Ureter (tissue), 1 donor: ENCODE data around the gene KSR1. TPM values are rescaled to one million over a fixed set of nuclear protein-coding genes. Genes with fewer than 3 reads are reported as not detected.
A peak's percentile ranks its signal among the peaks of the same experiment; 100 is the strongest.

ENCODE experiments used
- DNase-seq: peaks from one replicate; pipeline ENCODE4 v3.0.0-alpha.2; 2020; ENCODE audit warnings: low spot score
- total RNA-seq: library from RNA; stranded (reverse); gene quantifications from one replicate; pipeline ENCODE4 v1.2.4, GENCODE V29; 2023
- donor health status: DM: yes; HTN: yes; CAD: no.

KSR1 gene
- total RNA-seq, 1 donor from 2014 or later, result 61.9 TPM

DNA sequence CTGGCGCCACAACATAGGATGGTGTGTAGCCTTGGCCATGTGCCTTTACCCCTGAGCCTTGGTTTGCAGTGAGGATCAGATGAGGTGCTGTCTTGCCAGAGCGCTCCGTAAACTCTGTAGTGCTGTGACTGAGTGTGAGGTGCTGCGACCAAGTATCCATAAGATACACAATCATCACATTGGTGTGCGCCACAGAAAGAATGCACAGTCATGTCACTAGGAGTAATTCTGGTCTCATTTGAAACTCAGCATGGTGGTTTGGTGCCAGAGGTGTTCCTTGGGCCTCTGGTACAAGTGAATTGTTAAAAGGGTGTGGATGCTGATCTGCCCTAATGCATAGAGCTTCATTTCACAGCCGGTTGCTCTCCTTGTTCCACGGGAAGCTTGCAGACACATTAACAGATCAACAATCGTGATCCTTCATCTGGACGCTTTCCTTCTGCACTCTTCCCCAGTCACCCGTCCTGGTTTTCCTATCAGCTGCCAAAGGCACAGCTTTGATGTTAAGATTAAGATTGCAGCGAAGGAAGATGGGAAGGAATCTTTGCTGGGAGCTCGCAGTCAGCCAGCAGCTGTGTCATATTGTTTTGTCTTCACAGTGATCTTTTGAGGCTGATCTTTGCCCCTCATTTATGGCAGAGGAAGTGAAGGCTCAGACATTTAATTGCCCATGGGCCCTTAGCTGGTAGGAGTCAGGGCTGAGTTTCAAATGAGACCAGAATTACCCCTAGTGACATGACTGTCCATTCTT, 79.1 kb downstream of the KSR1 start:
- no peak for DNase-seq

DNA sequence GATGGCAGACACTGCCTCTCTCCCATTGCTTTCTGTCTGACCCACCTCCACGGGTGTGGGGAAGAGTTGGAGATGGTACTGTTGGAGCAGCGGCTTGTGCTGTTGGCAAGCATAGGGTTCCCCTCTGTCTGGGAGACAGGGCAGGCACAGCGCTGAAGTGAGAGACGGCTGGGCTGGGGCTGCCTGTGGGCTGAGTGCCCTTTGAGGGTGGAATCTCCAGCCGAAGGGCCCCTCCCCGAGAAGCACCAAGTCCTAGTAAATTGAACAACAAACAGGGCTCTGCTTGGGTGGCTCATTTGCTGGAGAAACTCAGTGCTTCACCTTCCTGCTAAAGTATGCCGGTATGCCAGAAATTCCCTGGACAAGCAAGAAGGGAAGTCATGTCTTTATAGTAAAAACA, 79.7 kb downstream of the KSR1 start:
- no peak for DNase-seq

DNA sequence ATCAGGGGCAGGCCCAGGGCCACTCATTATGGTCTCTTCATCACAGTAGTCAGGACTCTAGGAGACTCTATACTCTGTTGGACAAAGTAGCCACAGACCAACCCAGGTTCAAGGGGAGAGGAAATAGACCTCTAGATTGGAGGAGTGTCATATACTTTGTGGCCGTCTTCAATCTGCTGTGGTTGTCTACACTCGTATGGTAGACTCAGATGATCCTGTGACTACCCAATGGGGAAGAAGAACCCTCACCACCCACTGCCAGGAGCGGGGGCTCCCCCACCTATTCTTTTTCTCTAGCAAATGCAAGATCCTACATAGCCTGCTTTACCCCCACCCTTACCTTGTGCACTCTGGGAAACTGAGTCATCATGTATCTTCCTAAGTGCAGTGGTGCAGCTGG, 80.5 kb downstream of the KSR1 start:
- DNase-seq, result no peak

DNA sequence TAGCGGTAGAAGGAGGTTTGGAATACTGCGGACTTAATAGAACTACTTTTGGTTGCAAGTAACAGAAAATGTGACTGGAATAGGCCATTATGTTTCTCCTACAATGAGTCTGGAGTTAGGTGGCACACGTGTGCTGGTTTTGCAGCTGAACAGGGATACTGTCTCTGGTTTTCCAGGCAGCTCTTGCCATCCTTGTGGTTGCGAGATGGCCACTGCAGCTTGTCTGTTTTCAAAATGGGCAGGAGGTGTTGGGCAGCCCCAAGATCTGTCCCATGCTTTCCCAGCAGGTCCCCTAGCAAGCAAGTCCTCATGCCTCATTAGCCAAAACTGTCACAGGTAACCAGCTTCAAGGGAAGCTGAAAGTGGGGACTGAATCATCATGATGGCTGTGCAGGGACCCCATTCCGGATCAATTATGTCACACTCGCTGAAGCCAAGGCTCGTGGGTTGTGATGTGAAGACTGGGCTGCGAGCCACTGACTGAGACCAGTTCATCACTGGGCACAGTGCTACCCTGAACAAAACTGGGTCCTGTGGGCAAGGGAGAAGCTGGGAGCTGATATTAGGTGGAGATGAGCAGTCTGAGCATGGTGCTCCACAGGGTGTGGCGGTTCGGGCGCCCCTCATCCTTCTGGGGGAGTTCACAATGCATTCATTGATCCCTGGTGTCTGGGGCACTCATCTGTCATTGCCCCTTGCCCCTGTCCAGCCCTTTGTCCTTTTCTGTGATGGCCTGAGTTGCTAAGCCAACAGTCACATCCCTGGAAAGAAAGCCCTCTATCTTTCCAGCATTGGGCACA, 82.1 kb downstream of the KSR1 start:
- no peak for DNase-seq

DNA sequence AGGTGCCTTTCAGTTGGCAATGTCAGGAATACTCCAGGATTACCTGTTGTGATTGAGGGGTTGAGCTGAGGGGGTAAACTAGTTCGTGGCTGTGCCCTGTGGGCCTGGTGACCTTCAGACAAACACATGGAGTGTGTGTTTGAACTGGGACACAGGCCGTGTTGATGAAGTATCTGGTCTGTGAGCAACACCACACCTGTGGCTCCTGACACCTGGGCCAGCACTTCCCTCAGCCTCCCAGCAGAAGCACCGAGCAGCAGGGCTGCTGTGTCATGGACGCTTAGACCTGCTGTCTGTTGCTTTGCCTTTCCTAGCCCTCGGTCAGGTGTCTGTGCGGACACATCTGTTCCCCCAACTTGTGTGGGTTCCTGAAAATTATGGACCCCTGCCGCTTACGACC, 82.9 kb downstream of the KSR1 start:
- no peak for DNase-seq

DNA sequence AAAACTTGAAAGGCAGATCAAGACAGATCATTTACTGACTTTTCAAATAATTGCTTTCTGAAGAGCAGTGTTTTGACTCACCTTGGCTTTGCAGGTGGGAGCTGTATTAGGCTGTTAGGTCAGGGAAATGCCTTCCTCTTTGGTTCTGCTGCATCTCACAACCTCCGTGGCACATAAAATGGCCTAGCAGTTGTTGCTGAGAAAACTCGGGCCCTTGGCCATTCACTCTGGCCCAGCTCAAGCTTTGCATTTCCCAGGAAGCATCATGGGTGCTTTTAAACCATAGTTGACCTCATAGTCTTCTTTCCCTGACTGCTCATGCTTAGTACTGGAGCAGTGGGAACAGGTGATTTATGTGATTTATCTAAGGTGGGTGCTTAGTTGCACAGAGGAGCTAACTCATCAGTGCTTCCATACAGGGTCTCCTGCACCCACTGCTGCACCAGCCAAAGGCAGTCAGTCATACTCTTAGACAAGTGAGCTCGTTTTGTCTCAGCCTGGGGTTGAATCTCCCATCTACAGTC, 83.6 kb downstream of the KSR1 start:
- DNase-seq, result no peak

DNA sequence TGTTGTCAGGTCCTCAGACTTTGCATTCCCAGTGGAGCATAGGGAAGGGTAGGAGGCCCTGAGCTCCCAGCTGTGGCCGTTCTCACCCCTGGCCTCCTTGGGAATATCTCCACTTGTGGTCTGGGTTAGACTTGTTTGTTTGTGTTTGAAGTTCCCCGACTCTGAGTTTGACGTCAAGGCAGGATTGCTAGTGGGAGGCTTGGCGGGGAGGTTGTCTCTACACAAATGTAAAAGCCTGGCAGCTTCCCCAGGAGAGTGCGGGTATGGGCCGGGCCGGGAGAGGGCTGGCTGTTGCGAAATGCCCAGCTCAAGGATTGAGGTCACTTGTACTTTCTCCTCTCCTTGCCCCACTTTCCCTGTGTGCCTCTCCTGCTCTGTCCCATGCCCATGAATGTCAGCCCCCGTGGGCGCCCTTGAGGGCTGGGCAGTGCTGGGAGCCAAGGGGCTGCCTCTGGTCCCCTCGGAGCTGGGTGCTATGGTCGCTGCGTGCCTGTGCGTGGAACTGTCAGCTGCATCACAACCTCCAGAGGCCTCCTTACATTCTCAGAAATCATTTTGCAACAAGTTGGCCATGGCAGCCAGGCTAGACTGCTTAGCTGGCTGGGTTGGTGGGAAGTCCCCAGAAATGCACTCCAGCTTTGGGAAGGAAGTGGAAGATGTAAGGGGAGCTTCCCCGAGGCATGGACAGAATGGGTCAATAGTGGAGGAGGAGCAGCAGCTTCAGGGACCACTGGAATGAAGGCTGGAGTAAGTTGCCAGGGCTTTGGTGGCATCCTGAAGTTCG, 84.3 kb downstream of the KSR1 start:
- peak; percentile 90 for DNase-seq

DNA sequence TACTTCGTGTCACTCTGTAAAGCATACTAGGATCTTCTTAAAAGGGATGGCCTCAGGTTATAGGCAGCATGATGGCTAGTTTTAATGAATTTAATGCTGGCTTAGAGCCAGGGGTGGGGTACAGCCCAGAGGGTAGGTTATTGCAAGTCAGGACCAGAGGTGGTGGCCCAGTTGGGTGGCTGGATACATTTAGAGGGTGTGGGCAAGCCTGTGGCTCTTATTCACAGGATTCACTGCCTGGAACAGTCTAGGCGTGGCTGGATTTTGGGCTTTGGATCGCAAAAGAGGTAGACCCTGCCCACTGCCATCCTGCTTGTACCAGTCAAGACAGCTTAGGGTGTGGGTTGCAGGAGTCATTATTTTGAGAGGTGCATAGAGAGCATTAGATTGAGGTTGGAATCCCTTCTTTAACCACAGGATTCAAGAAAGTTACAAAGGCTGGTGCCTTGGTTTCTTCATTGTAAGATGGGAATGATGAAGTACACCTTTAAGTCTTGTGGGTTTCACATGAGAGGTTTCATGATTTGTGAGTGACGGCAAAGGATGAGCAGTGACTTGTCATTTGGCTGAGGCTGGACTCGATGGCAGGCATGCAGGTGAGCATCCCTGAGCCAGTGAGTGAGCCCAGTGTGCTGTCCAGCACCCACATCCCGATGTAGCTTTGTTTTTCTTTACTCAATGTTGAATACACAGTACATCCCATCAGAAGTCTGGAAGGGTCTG, 85.2 kb downstream of the KSR1 start:
- no peak for DNase-seq

DNA sequence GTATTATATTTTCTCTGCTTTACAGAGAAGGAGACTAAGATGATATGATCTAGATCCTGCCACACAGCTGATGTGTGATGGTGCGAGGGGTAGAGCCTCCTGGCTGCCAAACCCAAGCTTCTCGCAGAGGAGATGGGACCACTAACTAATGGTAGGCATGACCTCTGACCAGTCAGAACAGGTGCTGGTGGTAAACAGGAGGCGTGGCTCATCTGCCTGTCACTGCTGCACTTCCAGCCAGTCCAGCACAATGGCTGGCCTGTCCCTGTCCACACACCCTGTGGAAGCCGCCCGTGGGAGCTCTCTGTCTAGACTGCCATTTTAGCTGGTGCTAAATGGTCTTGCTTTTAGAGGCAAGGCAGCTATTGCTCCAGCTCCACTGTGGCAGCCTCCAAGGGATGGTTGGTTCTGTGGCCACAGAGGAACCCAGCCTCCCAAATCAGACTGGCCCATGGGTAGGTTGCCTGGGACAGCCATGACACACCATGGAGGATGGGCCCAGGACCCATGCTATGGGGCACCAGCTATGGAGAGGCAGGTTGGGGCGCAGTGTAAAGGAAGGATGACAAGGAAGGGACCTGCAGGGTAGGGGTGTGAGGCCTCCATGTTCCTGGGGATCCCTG, 86.7 kb downstream of the KSR1 start:
- DNase-seq, result no peak

DNA sequence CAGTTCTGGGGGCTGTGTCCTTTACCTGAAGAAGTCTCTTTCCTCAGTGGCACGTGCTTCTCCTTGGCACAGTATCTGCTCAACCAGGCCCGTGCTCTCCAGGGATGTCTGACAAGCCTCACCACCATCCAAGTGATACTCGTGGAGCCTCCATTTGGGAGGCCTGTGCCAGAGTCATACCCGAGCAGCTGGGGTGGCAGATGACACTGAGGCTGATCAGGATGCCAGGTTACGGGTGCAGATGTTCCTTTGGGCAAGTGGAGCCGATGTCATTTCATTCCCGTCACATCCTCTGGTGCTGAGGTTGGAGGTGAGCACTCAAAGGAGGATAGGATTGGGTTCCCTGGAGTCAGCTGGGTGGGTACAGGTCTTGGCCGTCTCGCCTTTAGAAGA, 87.2 kb downstream of the KSR1 start:
- DNase-seq, result no peak

DNA sequence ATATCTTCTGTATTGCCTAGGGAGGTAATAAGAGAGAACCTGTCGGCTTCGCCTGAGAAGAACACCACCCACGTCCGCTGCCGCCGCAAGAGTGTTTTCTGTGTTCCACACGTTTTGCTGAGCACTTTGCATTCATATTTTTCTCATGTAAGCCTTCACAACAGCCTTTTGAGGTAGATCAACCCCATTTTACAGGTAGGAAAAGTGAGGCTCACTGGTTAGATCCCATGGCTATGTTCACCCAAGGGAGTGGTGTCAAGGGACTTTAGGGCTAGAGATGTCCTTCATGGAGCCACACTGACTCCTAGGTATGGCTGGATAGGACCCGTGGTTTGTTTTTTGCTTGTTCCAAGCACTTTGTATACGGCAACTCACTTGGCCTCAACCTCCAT, 87.7 kb downstream of the KSR1 start:
- DNase-seq, result no peak

DNA sequence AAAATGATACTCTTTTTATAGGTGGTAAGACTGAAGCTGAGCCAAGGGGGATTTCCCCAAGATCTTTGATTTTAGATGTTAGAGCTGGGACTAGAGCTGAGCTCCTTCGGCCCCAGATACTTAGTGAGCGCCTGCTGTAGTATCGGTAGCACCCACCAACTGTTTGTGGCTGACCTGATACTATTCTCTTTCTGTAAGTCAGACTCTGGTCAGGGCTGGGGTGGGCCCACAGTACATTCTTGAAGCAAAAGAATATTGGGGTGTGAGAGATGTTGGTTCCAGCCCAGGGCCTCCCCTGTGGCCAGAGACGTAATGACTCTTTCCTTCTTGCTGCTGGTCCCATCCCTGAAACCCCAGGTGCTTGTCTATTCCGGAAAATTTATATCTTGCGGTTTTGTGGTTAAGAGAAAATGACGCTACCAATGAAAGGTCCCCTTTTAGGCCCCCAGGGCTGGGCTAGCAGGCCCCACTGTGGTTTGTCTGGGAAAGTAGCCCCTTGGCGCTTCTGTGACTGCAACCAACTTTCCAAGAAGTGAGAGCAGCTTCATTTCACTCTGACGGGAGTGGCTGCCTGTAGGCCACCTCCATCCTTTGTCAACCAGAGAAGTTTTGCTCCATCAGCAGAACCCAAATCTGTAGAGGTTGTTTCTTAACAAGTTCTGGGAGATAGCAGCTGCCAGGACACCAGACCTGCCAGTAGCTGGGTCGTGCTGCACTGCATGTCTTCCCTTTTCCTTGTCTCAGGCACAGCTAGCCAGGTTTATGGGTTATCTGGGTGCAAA, 88.3 kb downstream of the KSR1 start:
- no peak for DNase-seq

DNA sequence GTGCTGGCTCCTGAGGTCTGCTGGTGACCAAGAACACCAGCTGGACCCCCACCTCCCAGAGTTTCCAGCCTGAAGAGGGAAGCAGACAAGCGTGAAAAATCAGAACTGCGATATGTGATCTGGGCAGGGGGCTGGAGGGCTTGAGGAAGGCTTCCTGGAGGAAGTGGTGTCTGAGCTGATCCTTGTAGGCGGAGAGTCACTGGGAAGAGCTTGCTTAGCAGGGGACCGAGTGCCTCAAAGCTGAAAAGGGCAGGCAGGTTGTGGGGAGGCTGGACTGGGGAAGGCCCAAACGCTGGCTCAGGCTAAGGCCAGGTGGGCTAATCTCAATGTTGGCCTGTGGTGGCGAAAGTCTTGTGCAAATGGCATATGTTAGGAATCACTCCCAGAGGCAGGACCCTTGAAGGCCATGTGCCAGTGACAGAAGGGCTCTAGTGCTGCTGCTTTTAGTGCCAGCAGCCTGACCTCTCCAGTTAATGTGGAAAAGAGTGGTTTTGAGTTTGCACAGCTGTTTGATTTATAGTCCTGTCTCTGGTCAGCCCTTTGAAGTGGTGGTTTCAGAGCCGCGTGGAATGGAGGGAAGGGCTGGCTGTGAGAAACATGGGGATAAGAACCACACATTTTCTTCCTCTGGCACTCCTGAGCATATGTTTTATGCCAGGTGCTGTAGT, 89.4 kb downstream of the KSR1 start:
- no peak for DNase-seq

DNA sequence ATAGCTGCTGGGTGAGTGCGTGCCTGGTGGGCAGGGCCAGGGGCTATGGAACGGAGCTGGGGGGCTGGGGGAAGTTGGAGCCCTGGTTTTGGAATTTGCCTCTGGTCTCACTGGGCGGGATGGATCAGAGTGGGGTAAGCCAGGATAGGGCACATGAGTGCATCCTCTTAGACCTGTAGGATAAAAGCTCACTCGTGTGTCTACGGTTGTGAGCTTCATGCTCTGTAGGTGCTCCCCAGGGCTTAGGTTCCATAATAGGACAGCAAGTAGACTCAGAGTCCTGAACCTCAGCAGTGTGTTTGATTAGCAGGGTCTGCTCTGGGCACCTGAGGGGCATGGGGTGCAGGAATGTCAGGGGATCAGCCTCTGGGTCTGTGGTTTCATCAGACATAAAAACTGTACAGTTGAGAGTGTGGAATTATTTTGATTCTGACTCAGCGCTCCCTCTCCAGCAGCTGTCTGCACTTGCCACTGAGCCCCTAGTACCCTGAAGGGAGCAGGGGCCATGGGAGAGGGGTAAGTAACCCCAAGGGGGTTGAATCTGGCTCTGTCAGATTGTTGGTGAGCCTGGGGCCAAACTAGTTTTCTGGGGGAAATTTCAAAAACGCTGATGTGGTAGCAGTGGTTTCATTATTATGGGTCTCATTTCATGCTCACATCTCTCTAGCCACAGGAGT, 90.5 kb downstream of the KSR1 start:
- DNase-seq, result no peak

DNA sequence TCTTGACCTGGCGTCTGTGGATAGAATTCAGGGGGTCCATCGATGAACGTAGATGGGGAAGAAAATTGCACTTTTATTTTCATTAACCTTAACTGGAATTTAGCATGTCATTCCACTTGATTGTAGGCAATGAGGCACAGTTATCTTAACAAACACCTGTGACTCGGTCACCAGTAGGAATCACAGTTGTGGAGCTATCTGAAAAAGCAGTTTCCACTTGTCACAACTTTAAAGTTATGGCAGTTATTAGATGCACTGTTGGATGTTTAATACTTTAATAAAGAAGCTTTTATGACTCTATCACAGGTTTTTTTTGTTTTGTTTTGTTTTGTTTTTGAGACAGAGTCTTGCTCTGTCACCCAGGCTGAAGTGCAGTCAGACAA, 91.0 kb downstream of the KSR1 start:
- DNase-seq, result no peak

DNA sequence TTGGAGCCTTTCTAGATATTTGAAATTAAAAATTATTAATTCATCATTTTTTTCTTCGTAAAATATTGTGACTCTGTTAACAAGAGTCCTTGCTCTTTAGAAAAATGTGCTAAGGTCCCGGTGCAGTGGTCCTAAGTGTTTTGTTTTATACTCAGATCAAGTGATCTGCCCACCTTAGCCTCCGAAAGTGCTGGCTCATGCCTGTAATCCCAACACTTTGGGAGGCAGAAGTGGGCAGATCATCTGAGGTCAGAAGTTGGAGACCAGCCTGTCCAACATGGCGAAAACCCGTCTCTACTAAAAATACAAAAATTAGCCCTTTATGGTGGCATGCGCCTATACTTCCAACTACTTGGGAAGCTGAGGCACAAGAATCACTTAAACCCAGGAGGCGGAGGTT, 92.1 kb downstream of the KSR1 start:
- no peak for DNase-seq

DNA sequence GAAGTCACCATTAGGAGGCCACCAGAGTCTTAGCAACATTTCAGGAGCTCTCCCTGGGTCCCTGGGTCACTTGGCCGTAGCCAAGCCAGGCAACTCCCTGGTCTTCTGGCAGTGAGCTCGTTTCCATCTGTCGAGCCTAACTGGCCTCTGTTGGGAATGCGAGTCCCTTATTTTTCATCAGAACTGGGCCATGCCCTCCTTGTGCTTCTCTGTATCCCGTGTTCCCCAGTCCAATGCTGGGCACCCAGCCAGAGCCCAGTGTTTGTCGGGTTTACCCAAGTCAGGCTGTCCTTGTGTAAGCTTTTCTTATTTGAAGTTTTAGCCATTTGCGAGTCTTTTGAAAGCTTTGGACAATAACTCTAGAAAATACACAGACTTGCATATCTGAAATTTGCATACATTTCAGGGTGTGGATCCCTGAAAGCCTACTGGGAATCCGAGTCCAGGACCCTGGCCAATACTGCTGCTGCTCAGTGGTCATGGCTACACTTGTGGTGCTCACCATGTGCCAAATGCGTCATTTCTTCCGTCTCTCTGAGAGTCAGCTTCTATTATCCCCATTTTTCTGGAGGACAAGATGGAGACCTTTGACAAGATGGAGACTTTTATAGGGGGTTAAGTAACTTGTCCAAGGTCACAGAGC, 93.1 kb downstream of the KSR1 start:
- no peak for DNase-seq

DNA sequence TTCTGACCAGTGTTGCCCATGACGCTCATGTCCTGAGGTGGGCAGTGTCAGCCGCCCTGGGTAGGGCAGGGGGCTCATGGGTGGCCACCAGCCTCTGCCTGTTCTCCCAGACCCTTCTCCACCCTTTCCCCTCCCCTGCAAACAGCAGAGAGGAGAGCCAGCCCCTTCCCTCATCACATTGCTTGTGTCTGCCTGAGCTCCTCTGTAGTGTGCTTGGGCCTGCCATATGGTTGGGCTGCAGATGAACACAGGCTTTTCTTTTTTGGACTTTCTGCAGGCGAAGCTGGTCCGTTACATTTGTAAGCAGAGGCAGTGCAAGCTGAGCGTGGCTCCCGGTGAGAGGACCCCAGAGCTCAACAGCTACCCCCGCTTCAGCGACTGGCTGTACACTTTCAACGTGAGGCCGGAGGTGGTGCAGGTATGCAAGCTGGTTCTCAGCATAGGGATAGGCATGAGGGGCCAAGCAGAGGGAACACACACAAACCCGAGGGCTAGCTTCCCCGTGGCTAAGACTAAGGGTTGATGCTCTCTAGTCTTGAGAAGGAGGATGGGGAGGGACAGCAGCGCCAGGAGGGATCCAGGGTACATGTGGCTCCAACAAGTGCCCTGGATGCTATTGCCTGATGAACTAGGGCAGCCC, 94.2 kb downstream of the KSR1 start:
- DNase-seq, result no peak
